ENCODE data around the gene COA7.

Gene COA7

DNA sequence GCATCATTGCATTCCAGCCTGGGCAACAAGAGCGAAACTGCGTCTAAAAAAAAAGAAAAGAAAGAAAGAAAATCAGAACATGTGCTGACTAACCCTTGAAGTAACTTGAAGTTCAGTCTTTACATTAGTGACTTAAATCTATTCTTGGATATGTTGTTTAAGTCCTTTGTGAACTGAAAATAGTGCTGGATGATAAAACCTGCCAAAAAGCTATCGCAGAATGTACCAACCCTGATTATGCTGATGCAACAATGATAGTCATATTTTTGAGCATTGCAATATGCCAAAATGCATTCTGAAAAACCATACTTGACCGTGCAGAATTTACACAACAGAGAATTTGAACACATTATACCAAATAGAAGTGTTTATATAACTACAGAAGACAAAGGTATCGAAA is 34.4 kb downstream of the COA7 start:
- Histone ChIP-seq H3K4me1 (ENCODE audit: control insufficient read depth, insufficient read depth, low read length) (peaks cover 4% of the 10 kb centered on the region), H3K4me3 (ENCODE audit: low read length) (no peak overlapping the region), H3K9me3 (ENCODE audit: control insufficient read depth, low read length) (no peaks in the 10 kb centered on the region), H3K27me3 (ENCODE audit: control insufficient read depth, insufficient read depth, low read length) (no peaks in the 10 kb centered on the region), H3K36me3 (ENCODE audit: control insufficient read depth, insufficient read depth, low read length) (no peaks in the 10 kb centered on the region), H3K9ac (ENCODE audit: low read length) (no peak overlapping the region)

DNA sequence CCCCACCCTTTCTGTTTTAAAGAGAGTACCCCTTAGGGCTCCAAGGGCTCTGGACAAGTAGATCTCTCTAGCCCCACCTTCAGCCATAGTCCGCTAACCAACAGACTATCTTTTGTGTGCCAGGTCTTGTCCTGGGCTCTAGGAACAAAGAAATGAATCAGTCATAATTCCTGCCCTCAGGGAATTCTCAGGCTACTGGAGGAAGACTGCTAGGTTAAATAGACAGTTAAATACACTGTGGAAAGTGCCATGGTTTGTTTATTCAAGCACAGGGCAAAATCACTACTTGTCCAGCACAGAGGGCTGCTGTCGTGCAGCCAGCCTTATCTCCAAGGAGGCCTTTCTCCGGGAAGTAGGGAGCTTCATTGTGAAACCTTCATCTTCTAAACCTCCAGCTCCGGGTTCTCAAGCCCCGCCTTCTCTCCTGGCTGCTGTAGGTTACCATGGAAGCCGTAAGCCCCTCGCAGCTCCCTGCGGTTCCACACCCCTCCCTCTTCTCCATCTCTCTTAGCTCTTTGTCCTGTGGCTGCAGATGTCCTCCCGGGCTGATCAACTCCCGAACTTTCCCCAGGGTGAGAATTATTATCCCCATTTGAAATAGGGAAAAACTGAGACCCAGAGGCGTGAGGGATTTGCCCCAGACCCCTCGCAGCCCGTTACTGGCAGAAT is 35.4 kb downstream of the COA7 start:
- peaks cover 4% of the 10 kb centered on the region for H3K4me1 ChIP-seq (ENCODE audit: control insufficient read depth, insufficient read depth, low read length)
- H3K36me3 ChIP-seq (ENCODE audit: control insufficient read depth, insufficient read depth, low read length): no peaks in the 10 kb centered on the region
- no peak overlapping the region for H3K9ac ChIP-seq (ENCODE audit: low read length)
- no peaks in the 10 kb centered on the region for H3K9me3 ChIP-seq (ENCODE audit: control insufficient read depth, low read length)
- H3K27me3 ChIP-seq (ENCODE audit: control insufficient read depth, insufficient read depth, low read length): no peaks in the 10 kb centered on the region
- no peak overlapping the region for H3K4me3 ChIP-seq (ENCODE audit: low read length)

DNA sequence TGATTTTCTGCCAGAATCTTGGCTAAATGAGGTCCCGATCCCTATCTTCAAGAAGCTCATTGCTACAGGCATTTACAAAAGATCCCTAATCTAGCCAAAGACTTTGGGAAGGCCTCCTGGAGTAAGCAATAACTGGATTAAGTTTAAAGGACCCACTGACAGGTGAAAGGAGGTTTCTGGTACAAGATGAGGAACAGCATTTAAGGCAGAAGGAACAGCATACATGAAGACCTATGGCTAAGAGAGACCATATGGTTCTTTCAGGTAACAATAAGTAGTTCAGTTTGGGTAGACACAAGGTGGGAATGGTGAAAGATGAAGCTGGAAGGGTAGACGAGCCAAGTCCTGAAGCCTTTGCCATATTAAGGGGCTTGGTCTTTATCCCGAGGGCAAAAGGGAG is 37.3 kb downstream of the COA7 start:
- Histone ChIP-seq H3K27me3 (ENCODE audit: control insufficient read depth, insufficient read depth, low read length) (no peaks in the 10 kb centered on the region), H3K4me3 (ENCODE audit: low read length) (no peak overlapping the region), H3K36me3 (ENCODE audit: control insufficient read depth, insufficient read depth, low read length) (no peaks in the 10 kb centered on the region), H3K9me3 (ENCODE audit: control insufficient read depth, low read length) (no peaks in the 10 kb centered on the region), H3K4me1 (ENCODE audit: control insufficient read depth, insufficient read depth, low read length) (peaks cover 4% of the 10 kb centered on the region), H3K9ac (ENCODE audit: low read length) (no peak overlapping the region)

GRCh38 chr1:52659851-52660596 is 38.1 kb downstream of the COA7 start:
- no peaks in the 10 kb centered on the region for H3K36me3 ChIP-seq (ENCODE audit: control insufficient read depth, insufficient read depth, low read length)
- no peaks in the 10 kb centered on the region for H3K27me3 ChIP-seq (ENCODE audit: control insufficient read depth, insufficient read depth, low read length)
- no peak overlapping the region for H3K9ac ChIP-seq (ENCODE audit: low read length)
- no peak overlapping the region for H3K4me3 ChIP-seq (ENCODE audit: low read length)
- H3K9me3 ChIP-seq (ENCODE audit: control insufficient read depth, low read length): no peaks in the 10 kb centered on the region
- H3K4me1 ChIP-seq (ENCODE audit: control insufficient read depth, insufficient read depth, low read length): peaks cover 4% of the 10 kb centered on the region

DNA sequence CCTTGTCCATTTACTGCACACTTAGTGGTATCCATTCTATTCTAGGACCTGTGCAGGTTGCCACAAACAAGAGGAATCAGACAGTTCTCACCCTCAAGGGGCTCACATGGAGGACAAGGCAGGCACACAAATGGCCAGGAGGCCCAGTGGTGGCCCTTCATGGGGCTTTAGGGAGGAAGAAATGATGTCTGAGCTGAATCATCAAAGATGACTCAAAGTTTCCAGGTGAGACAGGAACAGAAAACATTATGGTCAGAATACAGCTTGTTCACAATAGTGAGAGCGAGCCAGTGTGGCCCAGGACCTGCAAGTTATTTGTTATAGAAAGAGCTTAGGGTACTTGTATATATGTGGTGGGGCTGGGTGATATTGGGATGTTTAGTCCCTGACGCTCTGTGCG is 38.8 kb downstream of the COA7 start:
- no peaks in the 10 kb centered on the region for H3K27me3 ChIP-seq (ENCODE audit: control insufficient read depth, insufficient read depth, low read length)
- no peaks in the 10 kb centered on the region for H3K9me3 ChIP-seq (ENCODE audit: control insufficient read depth, low read length)
- H3K9ac ChIP-seq (ENCODE audit: low read length): no peak overlapping the region
- H3K36me3 ChIP-seq (ENCODE audit: control insufficient read depth, insufficient read depth, low read length): no peaks in the 10 kb centered on the region
- H3K4me1 ChIP-seq (ENCODE audit: control insufficient read depth, insufficient read depth, low read length): peaks cover 4% of the 10 kb centered on the region
- no peak overlapping the region for H3K4me3 ChIP-seq (ENCODE audit: low read length)

DNA sequence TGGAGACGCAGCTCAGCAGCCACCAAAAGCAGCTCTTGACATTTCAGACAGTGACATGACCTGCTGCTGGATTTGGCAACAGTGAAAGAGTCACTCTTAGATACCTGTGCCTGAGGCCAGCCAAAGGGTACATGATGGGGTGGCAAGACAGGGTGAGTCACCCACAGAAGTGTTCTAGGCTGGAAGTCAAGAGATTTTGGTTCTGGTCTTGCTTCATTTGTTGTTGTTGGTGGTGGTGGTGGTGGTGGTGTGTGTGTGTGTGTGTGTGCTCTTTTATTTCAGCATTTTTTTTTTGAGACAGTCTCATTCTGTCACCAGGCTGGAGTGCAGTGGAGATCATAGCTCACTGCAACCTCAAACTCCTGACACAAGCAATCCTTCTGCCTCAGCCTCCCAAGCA is 39.4 kb downstream of the COA7 start:
- H3K9ac ChIP-seq (ENCODE audit: low read length): no peak overlapping the region
- peaks cover 4% of the 10 kb centered on the region for H3K4me1 ChIP-seq (ENCODE audit: control insufficient read depth, insufficient read depth, low read length)
- H3K4me3 ChIP-seq (ENCODE audit: low read length): no peak overlapping the region
- H3K27me3 ChIP-seq (ENCODE audit: control insufficient read depth, insufficient read depth, low read length): no peaks in the 10 kb centered on the region
- H3K36me3 ChIP-seq (ENCODE audit: control insufficient read depth, insufficient read depth, low read length): no peaks in the 10 kb centered on the region
- no peaks in the 10 kb centered on the region for H3K9me3 ChIP-seq (ENCODE audit: control insufficient read depth, low read length)

DNA sequence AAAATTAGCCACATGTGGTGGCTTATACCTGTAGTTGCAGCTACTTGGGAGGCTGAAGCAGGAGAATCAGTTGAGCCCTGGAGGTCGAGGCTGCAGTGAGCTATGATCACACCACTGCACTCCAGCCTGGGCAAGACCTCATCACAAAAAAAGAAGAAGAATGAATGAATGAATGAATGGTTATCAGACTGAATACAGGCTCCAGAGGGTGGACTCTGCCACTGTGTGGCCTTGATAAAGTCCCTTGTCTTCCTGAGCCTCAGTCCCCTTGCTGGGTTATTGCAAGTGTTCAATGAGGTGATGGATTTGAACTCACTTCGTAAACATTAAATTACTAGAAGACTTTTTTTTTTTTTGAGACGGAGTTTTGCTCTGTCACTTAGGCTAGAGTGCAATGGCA is 40.4 kb downstream of the COA7 start:
- Histone ChIP-seq H3K4me3 (ENCODE audit: low read length) (no peak overlapping the region), H3K9me3 (ENCODE audit: control insufficient read depth, low read length) (no peaks in the 10 kb centered on the region), H3K9ac (ENCODE audit: low read length) (no peak overlapping the region), H3K4me1 (ENCODE audit: control insufficient read depth, insufficient read depth, low read length) (peaks cover under 1% of the 10 kb centered on the region), H3K36me3 (ENCODE audit: control insufficient read depth, insufficient read depth, low read length) (no peaks in the 10 kb centered on the region), H3K27me3 (ENCODE audit: control insufficient read depth, insufficient read depth, low read length) (no peaks in the 10 kb centered on the region)

DNA sequence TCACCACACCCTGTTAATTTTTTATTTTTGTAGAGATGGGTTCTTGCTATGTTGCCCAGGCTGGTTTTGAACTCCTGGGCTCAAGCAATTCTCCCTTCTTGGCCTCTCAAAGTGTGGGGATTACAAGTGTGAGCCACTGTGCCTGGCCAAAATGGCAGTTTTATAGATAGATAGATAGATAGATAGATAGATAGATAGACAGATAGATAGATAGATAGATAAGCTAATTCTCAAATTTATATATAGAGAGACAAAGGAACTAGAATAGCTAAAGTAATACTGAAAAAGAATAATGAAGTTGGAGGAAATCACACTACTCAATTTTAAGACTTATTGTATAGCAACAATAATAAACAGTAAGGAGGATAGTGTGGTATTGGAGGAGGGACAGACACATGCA is 44.1 kb downstream of the COA7 start:
- Histone ChIP-seq H3K9me3 (ENCODE audit: control insufficient read depth, low read length) (no peaks in the 10 kb centered on the region), H3K36me3 (ENCODE audit: control insufficient read depth, insufficient read depth, low read length) (no peaks in the 10 kb centered on the region), H3K27me3 (ENCODE audit: control insufficient read depth, insufficient read depth, low read length) (no peaks in the 10 kb centered on the region), H3K9ac (ENCODE audit: low read length) (no peak overlapping the region), H3K4me1 (ENCODE audit: control insufficient read depth, insufficient read depth, low read length) (no peaks in the 10 kb centered on the region), H3K4me3 (ENCODE audit: low read length) (no peak overlapping the region)

DNA sequence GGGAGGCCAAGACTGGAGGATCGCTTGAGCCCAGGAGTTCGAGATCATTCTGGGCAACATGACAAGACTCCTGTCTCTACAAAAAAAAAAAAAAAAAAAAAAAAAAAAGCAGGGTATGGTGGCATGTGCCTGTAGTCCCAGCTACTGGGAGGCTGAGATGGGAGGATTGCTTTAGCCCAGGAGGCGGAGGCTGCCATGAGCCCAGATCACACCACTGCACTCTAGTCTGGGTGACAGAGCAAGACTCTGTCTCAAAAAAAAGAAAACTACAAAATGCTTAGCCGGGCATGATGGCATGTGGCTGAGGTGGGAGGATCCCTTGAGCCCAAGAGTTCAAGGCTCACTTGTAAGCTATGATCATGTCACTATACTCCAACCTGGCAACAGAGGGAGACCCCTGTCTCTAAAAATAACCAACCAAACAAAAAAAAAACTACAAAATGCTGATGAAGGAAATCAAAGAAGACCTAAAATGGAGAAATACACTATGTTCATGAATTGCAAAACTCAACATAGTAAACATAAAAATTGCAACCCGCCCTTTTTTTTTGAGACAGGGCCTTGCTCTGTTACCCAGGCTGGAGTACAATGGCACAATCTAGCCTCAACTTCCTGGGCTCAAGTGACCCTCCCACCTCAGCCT is 44.8 kb downstream of the COA7 start:
- H3K9ac ChIP-seq (ENCODE audit: low read length): no peak overlapping the region
- H3K4me3 ChIP-seq (ENCODE audit: low read length): no peak overlapping the region
- H3K27me3 ChIP-seq (ENCODE audit: control insufficient read depth, insufficient read depth, low read length): no peaks in the 10 kb centered on the region
- H3K4me1 ChIP-seq (ENCODE audit: control insufficient read depth, insufficient read depth, low read length): no peaks in the 10 kb centered on the region
- H3K36me3 ChIP-seq (ENCODE audit: control insufficient read depth, insufficient read depth, low read length): no peaks in the 10 kb centered on the region
- no peaks in the 10 kb centered on the region for H3K9me3 ChIP-seq (ENCODE audit: control insufficient read depth, low read length)

GRCh38 chr1:52651904-52652303 is 46.2 kb downstream of the COA7 start:
- Histone ChIP-seq H3K4me1 (ENCODE audit: control insufficient read depth, insufficient read depth, low read length) (no peaks in the 10 kb centered on the region), H3K9ac (ENCODE audit: low read length) (no peak overlapping the region), H3K9me3 (ENCODE audit: control insufficient read depth, low read length) (no peaks in the 10 kb centered on the region), H3K4me3 (ENCODE audit: low read length) (no peak overlapping the region), H3K36me3 (ENCODE audit: control insufficient read depth, insufficient read depth, low read length) (no peaks in the 10 kb centered on the region), H3K27me3 (ENCODE audit: control insufficient read depth, insufficient read depth, low read length) (no peaks in the 10 kb centered on the region)

- H3K36me3 ChIP-seq (ENCODE audit: control insufficient read depth, insufficient read depth, low read length): no peaks in the 10 kb centered on the region
- no peak overlapping the region for H3K4me3 ChIP-seq (ENCODE audit: low read length)
- no peak overlapping the region for H3K9ac ChIP-seq (ENCODE audit: low read length)
- H3K27me3 ChIP-seq (ENCODE audit: control insufficient read depth, insufficient read depth, low read length): no peaks in the 10 kb centered on the region
- no peaks in the 10 kb centered on the region for H3K4me1 ChIP-seq (ENCODE audit: control insufficient read depth, insufficient read depth, low read length)
- no peaks in the 10 kb centered on the region for H3K9me3 ChIP-seq (ENCODE audit: control insufficient read depth, low read length)
Measured at GRCh38 chr1:52645261-52645660, 52.9 kb downstream of the COA7 start.

DNA sequence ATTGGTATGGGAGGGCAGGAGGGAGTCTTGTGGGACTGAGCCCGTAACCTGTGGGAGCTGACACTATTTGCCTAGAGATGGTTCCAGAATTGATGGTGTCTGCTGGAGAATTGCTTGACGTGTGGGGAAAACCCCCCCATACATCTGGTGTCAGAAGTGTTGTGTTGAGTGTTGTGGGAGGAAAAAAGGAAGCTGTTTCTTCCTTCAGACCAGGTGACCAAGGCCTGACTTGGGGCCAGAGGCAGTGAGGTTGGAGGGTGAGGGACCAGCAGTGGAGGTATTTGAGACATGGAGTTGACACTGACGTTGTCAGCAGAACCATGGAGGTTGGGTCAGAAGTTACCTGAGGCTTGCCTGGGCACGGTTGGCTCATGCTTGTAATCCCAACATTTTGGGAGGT is 56.8 kb downstream of the COA7 start:
- Histone ChIP-seq H3K9ac (ENCODE audit: low read length) (no peak overlapping the region), H3K4me3 (ENCODE audit: low read length) (no peak overlapping the region), H3K9me3 (ENCODE audit: control insufficient read depth, low read length) (no peaks in the 10 kb centered on the region), H3K36me3 (ENCODE audit: control insufficient read depth, insufficient read depth, low read length) (no peaks in the 10 kb centered on the region), H3K27me3 (ENCODE audit: control insufficient read depth, insufficient read depth, low read length) (no peaks in the 10 kb centered on the region), H3K4me1 (ENCODE audit: control insufficient read depth, insufficient read depth, low read length) (no peaks in the 10 kb centered on the region)
